ENCODE results near the gene DUS1L. TPM values are rescaled to one million over a fixed set of nuclear protein-coding genes. Genes with fewer than 3 reads are reported as not detected.

The DUS1L gene
- polyA plus RNA-seq, 1 of the 3 experiments (the other 2 are of a cell fraction) = 163 TPM

DNA sequence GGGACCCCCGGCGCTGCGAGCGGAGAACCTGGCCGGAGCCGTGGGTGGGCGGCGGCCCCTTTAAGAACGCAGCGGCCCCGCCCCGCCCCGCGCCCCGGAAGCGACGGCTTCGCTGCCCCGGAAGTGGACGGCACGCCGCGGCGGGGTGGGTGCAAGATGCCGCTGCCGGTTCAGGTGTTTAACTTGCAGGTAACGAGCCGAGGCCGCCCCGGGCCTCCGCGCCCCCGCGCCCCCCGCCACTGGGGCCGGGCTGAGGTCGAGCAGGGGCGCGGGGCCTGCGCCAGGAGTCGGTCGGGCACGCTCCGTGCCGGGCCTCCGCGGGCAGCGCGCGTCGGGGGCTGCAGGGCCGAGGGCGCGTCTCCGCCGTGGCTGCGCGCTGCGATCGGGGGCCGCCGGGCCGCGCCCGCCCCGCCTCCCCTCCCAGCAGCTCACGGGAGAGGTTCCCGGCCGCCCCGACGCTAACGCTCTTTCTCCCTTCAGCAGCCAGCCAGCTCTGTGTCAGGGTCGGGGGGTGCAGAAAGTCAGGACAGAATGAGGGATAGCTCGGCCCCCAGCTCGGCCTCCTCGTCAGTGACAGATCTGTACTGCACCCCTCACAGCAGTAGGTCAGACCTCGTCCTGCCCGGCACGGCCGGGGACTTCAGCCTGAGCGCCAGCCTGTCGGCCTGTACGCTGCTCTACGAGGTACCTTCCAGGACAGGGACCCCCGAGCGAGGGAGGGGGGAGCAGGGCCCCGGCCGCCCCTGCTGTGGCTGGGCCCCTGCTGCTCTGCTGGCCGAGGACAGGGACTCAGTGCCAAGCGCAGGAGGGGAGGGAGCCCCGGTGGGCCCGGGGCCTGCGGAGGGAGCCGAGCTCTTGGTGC is 13.6 kb downstream of the DUS1L start, which contains the start of the genes GPS1 and RFNG:
Gene GPS1 (plus strand): TSS at position 123 of the 862 bp plus-strand sequence. CDS start 34 bp downstream, at position 157.
Gene RFNG (minus strand): TSS at position 36 of the 862 bp plus-strand sequence. CDS start 45 bp downstream, outside the sequence.
- H3K9ac ChIP-seq = peak within 1 kb of the TSS; percentile 95
- H2AFZ ChIP-seq (ENCODE audit: low read depth) = peak within 1 kb of the TSS; percentile 32; the same call in 1 of the 2 replicates
- peak; percentile 99 for DNase-seq
- peaks cover 49% of the 10 kb centered on the region for H3K79me2 ChIP-seq (ENCODE audit: insufficient read depth)
- CTCF ChIA-PET = interaction anchor here (0.8 to 5.1 kb wide), 9 partner anchors 12 to 182 kb away, joined by 3 to 45 read pairs (median 3); partner anchors contain the start of genes DCXR and FASN
- H3K36me3 ChIP-seq (replicated peaks in 1 of 2; ENCODE audit: control insufficient read depth in 1 of 2, insufficient read depth in 2 of 2, low read length in 1 of 2) = peaks cover 35 to 69% of the 10 kb centered on the region in 2 experiments
- 0% methylated on average over 2 of the region's 94 CpGs for WGBS (ENCODE audit: low lambda C conversion rate)
- H3K27me3 ChIP-seq (ENCODE audit: insufficient read depth) = no peaks in the 10 kb centered on the region
- peak within 1 kb of the TSS; percentile 37 to 74; a peak in 3 of 4 replicates for H3K27ac ChIP-seq (ENCODE audit: low read depth in 2 of 2, low read length in 1 of 2)
- no peaks in the 10 kb centered on the region for H3K9me2 ChIP-seq
- H3K4me2 ChIP-seq = peak within 1 kb of the TSS; percentile 100
- peaks cover 3% of the 10 kb centered on the region for H3F3A ChIP-seq (replicated peaks; ENCODE audit: insufficient read depth)
- POLR2A ChIA-PET = interaction anchor here (0.6 to 1.0 kb wide), 4 partner anchors 8 to 21 kb away, joined by 3 to 4 read pairs (median 3); partner anchors contain the start of genes DCXR and DUS1L
- peak within 1 kb of the TSS; percentile 99 to 100 for H3K4me3 ChIP-seq (ENCODE audit: low read depth in 2 of 2, low read length in 1 of 2)
- H3K4me1 ChIP-seq (ENCODE audit: control insufficient read depth in 1 of 2, insufficient read depth in 2 of 2, low read depth in 1 of 2, low read length in 1 of 2) = peaks cover 0 to 25% of the 10 kb centered on the region in 2 experiments; a peak in 2 of 4 replicates
- peaks cover 14% of the 10 kb centered on the region; the same call in 1 of the 2 replicates for H4K20me1 ChIP-seq (ENCODE audit: insufficient read depth)
- no peaks in the 10 kb centered on the region for H3K9me3 ChIP-seq
- TF ChIP-seq POLR2AphosphoS5 (IDR thresholded peaks at IDR 0.05; ENCODE audit: low read depth, low read length) = peak; percentile 59
- no peak for TF ChIP-seq GATA2 (CRISPR knock-in tag; IDR thresholded peaks at IDR 0.05)
- TF ChIP-seq RCOR1 (IDR thresholded peaks at IDR 0.05; ENCODE audit: low read length) = no peak
- no peak for TF ChIP-seq RXRA (IDR thresholded peaks at IDR 0.05; ENCODE audit: borderline replicate concordance, low read depth)
- TF ChIP-seq CHD2 (IDR thresholded peaks at IDR 0.05; ENCODE audit: low read length, partially characterized antibody) = peak; percentile 60
- TF ChIP-seq, protein P1, sequence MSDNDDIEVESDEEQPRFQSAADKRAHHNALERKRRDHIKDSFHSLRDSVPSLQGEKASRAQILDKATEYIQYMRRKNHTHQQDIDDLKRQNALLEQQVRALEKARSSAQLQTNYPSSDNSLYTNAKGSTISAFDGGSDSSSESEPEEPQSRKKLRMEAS (IDR thresholded peaks at IDR 0.05; ENCODE audit: low read depth) = peak; percentile 87
- TF ChIP-seq SIN3A (IDR thresholded peaks at IDR 0.05; ENCODE audit: borderline replicate concordance, low read depth, low read length) = peak; percentile 69; the same call in 1 of the 2 replicates
- no peak; the same call in none of the 2 replicates for TF ChIP-seq ELF1 (IDR thresholded peaks at IDR 0.05)
- peak; percentile 91 for TF ChIP-seq GABPA (IDR thresholded peaks at IDR 0.05; ENCODE audit: low read depth)
- TF ChIP-seq TCF12 (IDR thresholded peaks at IDR 0.05) = no peak
- no peak; the same call in 1 of the 2 replicates for TF ChIP-seq MEF2A (IDR thresholded peaks at IDR 0.05; ENCODE audit: borderline replicate concordance, low read depth)
- peak; percentile 80 for TF ChIP-seq MXI1 (IDR thresholded peaks at IDR 0.05; ENCODE audit: low read depth, low read length)
- peak; percentile 61 for TF ChIP-seq TAF1 (IDR thresholded peaks at IDR 0.05; ENCODE audit: borderline replicate concordance, low read depth, low read length)
- TF ChIP-seq NFIC (IDR thresholded peaks at IDR 0.05; ENCODE audit: borderline replicate concordance) = no peak
- no peak for TF ChIP-seq EZH2phosphoT487 (IDR thresholded peaks at IDR 0.05; ENCODE audit: borderline replicate concordance, low read depth)
- no peak for TF ChIP-seq YY1 (IDR thresholded peaks at IDR 0.05; ENCODE audit: low read depth)
- TF ChIP-seq, protein P2, sequence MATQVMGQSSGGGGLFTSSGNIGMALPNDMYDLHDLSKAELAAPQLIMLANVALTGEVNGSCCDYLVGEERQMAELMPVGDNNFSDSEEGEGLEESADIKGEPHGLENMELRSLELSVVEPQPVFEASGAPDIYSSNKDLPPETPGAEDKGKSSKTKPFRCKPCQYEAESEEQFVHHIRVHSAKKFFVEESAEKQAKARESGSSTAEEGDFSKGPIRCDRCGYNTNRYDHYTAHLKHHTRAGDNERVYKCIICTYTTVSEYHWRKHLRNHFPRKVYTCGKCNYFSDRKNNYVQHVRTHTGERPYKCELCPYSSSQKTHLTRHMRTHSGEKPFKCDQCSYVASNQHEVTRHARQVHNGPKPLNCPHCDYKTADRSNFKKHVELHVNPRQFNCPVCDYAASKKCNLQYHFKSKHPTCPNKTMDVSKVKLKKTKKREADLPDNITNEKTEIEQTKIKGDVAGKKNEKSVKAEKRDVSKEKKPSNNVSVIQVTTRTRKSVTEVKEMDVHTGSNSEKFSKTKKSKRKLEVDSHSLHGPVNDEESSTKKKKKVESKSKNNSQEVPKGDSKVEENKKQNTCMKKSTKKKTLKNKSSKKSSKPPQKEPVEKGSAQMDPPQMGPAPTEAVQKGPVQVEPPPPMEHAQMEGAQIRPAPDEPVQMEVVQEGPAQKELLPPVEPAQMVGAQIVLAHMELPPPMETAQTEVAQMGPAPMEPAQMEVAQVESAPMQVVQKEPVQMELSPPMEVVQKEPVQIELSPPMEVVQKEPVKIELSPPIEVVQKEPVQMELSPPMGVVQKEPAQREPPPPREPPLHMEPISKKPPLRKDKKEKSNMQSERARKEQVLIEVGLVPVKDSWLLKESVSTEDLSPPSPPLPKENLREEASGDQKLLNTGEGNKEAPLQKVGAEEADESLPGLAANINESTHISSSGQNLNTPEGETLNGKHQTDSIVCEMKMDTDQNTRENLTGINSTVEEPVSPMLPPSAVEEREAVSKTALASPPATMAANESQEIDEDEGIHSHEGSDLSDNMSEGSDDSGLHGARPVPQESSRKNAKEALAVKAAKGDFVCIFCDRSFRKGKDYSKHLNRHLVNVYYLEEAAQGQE (IDR thresholded peaks at IDR 0.05; ENCODE audit: low read depth, low read length) = no peak
- no peak for TF ChIP-seq FOSL2 (IDR thresholded peaks at IDR 0.05; ENCODE audit: borderline replicate concordance, low read depth)
- TF ChIP-seq, protein P3, sequence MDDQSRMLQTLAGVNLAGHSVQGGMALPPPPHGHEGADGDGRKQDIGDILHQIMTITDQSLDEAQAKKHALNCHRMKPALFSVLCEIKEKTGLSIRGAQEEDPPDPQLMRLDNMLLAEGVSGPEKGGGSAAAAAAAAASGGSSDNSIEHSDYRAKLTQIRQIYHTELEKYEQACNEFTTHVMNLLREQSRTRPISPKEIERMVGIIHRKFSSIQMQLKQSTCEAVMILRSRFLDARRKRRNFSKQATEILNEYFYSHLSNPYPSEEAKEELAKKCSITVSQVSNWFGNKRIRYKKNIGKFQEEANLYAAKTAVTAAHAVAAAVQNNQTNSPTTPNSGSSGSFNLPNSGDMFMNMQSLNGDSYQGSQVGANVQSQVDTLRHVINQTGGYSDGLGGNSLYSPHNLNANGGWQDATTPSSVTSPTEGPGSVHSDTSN (IDR thresholded peaks at IDR 0.05) = no peak
- TF ChIP-seq, protein P4, sequence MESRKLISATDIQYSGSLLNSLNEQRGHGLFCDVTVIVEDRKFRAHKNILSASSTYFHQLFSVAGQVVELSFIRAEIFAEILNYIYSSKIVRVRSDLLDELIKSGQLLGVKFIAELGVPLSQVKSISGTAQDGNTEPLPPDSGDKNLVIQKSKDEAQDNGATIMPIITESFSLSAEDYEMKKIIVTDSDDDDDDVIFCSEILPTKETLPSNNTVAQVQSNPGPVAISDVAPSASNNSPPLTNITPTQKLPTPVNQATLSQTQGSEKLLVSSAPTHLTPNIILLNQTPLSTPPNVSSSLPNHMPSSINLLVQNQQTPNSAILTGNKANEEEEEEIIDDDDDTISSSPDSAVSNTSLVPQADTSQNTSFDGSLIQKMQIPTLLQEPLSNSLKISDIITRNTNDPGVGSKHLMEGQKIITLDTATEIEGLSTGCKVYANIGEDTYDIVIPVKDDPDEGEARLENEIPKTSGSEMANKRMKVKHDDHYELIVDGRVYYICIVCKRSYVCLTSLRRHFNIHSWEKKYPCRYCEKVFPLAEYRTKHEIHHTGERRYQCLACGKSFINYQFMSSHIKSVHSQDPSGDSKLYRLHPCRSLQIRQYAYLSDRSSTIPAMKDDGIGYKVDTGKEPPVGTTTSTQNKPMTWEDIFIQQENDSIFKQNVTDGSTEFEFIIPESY (IDR thresholded peaks at IDR 0.05; ENCODE audit: borderline replicate concordance, low read depth) = no peak
- no peak for TF ChIP-seq TEAD4 (IDR thresholded peaks at IDR 0.05; ENCODE audit: borderline replicate concordance, insufficient read depth)
- TF ChIP-seq EP300 (IDR thresholded peaks at IDR 0.05; ENCODE audit: borderline replicate concordance in 1 of 2, low read depth in 1 of 2, low read length in 1 of 2) = no peak; a peak in 1 of 4 replicates
- TF ChIP-seq, protein P5, sequence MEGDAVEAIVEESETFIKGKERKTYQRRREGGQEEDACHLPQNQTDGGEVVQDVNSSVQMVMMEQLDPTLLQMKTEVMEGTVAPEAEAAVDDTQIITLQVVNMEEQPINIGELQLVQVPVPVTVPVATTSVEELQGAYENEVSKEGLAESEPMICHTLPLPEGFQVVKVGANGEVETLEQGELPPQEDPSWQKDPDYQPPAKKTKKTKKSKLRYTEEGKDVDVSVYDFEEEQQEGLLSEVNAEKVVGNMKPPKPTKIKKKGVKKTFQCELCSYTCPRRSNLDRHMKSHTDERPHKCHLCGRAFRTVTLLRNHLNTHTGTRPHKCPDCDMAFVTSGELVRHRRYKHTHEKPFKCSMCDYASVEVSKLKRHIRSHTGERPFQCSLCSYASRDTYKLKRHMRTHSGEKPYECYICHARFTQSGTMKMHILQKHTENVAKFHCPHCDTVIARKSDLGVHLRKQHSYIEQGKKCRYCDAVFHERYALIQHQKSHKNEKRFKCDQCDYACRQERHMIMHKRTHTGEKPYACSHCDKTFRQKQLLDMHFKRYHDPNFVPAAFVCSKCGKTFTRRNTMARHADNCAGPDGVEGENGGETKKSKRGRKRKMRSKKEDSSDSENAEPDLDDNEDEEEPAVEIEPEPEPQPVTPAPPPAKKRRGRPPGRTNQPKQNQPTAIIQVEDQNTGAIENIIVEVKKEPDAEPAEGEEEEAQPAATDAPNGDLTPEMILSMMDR (IDR thresholded peaks at IDR 0.05) = no peak
